Mucosa of descending colon (tissue), 3 donors: Measurements from ENCODE around the gene ARHGEF3. TPM values are rescaled to one million over a fixed set of nuclear protein-coding genes. Genes with fewer than 3 reads are reported as not detected.
A peak's percentile ranks its signal among the peaks of the same experiment; 100 is the strongest.

Source experiments
- ATAC-seq: fragments of 200-7000 bp; cut with Tn5 transposase; one replicate; pipeline ENCODE4 v1.9.1; 2020; ENCODE audit warnings: mild to moderate bottlenecking, moderate library complexity
- DNase-seq, 3 donors: peaks; one replicate each; pipeline ENCODE4 v3.0.0-alpha.2; 2020
- H3K36me3 ChIP-seq: fragments of 200-600 bp; one replicate; pipeline ENCODE4 v1.8.0; 2021; ENCODE audit warnings: low read depth, mild to moderate bottlenecking
- H3K4me1 ChIP-seq: fragments of 200-600 bp; one replicate; pipeline ENCODE4 v1.8.0; 2021; ENCODE audit warnings: low read depth, mild to moderate bottlenecking
- H3K4me3 ChIP-seq: fragments of 200-600 bp; one replicate; pipeline ENCODE4 v1.8.0; 2021; ENCODE audit warnings: mild to moderate bottlenecking
- H3K9me3 ChIP-seq: fragments of 200-600 bp; one replicate; pipeline ENCODE4 v1.8.0; 2021; ENCODE audit warnings: mild to moderate bottlenecking
- intact Hi-C, 2 donors: fragments of 100-400 bp; cut with DNase I in 1 of 2; cut with micrococcal nuclease in 1 of 2; formaldehyde crosslinking; loops; one replicate each; pipeline versions ENCODE4 v1.11.0 to v1.11.1; 2022; cut with DNase I, micrococcal nuclease
- long read RNA-seq, 2 donors: library from polyadenylated mRNA; unstranded; transcript quantifications; one replicate each; pipeline ENCODE4 v2.0.0, GENCODE V29; 2019 to 2021
- total RNA-seq, 3 donors: library from RNA; stranded (reverse); fragmentation: NEBNext Ultra II Directional in 2 of 3; extraction: Animal tissue kit (Norgen Biotek cat#: 25700) in 2 of 3; gene quantifications; one replicate each; pipeline versions ENCODE4 v1.2.1 to v1.2.4, GENCODE V29; 2021 to 2023
- TF ChIP-seq, protein P1 (sequence below): fragments of 200-600 bp; IDR thresholded peaks from one replicate; pipeline ENCODE4 v1.8.0; 2022; ENCODE audit warnings: antibody characterized with exemption, mild to moderate bottlenecking
- donor health status: DM: no; HTN: no; CAD: no; lungs with moderate emphysema.
- donor health status: DM: no; HTN: no; CAD: no.
- donor health status: DM: no; HTN: yes; CAD: no.

The ARHGEF3 gene
- 10 to 100 TPM; 10.1 to 34.5 (median 15.5) TPM for total RNA-seq
- long read RNA-seq, donor 1, transcript ARHGEF3-202 (13 exons, 3,639 nt): major isoform, 5 of 21 reads
- long read RNA-seq, donor 1, partial matches to known transcripts: 8 of 21 reads
- long read RNA-seq, donor 1, other reads (novel, unspliced or antisense): 7 of 21 reads
- long read RNA-seq, donor 2, partial matches to known transcripts: 1 of 4 reads
- long read RNA-seq, donor 2, other reads (novel, unspliced or antisense): 0 of 4 reads

DNA sequence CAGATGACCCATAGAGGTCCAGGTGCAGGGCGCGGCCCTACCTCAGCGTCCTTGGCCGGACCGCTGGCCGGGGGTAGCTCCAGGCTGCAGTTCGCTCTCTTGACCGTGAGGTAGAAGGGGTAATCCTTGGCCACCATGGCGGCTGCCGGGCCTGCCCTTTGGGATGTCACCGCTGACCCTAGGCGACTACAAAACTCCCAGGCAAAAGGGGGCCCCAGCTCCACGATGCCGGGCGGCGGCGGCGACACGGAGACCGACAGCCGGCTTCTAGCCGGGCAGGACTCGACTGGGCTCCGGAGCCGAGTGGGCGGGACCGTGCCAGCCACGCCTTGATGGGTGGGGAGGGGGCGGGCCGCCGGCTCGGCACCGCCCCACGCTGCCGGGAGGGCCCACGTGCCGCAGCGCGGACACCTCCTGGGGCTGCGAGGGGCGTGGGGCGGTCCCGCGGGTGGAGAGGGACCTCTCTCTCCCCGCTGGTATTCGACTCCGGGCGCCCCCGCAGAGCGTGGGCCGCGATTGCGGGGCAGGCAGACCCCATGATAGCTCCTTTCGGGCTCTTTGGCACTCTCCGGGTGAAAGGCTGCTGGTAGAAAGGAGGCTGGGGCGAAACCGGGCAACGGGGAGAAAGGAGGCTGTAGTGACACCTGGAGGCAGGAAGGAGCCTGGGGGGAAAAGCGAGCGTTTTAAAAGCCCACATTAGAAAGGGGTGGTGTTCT, at the start of gene ARHGEF3:
ARHGEF3 (minus strand) TSS at position 288 of the 716 bp plus-strand sequence; CDS start at position 137, 151 bp downstream.
- Histone ChIP-seq H3K4me1 (peaks cover 14% of the 10 kb centered on the region), H3K9me3 (no peaks in the 10 kb centered on the region), H3K4me3 (peak within 1 kb of the TSS; percentile 28), H3K36me3 (no peaks in the 10 kb centered on the region)
- TF ChIP-seq, protein P1, sequence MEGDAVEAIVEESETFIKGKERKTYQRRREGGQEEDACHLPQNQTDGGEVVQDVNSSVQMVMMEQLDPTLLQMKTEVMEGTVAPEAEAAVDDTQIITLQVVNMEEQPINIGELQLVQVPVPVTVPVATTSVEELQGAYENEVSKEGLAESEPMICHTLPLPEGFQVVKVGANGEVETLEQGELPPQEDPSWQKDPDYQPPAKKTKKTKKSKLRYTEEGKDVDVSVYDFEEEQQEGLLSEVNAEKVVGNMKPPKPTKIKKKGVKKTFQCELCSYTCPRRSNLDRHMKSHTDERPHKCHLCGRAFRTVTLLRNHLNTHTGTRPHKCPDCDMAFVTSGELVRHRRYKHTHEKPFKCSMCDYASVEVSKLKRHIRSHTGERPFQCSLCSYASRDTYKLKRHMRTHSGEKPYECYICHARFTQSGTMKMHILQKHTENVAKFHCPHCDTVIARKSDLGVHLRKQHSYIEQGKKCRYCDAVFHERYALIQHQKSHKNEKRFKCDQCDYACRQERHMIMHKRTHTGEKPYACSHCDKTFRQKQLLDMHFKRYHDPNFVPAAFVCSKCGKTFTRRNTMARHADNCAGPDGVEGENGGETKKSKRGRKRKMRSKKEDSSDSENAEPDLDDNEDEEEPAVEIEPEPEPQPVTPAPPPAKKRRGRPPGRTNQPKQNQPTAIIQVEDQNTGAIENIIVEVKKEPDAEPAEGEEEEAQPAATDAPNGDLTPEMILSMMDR: peak; percentile 31
- intact Hi-C loops: loop anchor here (10.0 kb wide), 1 partner anchor 183 kb away; no protein-coding TSS in a partner anchor
- peak; percentile 87 to 94 (median 91) for DNase-seq
- ATAC-seq: peak; percentile 96

DNA sequence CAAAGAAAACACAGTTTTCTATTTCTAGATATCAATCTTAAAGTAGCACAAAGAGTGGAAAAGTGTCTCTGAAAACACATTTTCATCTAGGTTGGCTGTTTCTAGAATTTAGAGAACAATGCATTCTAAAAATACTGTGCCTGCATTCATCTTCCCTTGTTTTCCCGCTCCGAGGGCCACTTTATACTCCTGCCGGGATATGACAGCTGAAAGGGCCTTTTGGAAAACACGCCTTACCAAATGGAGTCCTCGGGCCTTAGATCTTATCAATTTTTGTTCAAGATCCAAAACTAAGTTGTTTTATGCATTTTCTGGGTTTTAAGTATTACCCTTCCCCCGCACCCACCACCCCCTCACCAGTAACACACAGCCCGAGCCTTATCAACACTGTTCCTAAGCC, 47.9 kb upstream of the ARHGEF3 start:
- H3K9me3 ChIP-seq: no peaks in the 10 kb centered on the region
- H3K36me3 ChIP-seq: no peaks in the 10 kb centered on the region
- DNase-seq (no peak), ATAC-seq (no peak)
- TF ChIP-seq, protein P1: no peak
- intact Hi-C loops: no loop called here
- H3K4me1 ChIP-seq: no peaks in the 10 kb centered on the region
- no peak overlapping the region for H3K4me3 ChIP-seq

DNA sequence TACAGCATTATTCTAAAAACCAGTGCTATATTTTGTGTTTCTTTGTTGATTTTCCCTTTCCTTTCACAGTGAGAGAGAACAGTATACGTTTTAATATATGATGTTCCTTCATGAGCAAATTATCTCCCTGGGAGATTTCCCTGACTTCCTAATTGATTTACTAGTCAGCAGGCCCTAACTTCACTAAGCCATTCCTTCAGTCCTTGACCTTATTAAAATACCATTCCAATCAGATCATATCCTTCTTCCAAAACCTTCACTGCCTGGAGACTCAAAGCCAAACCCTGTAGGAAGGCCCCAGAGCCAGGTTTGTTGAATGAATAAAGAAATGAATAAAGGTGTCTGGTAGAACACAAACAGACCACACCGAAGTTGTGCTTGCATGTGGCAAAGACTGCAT, 43.8 kb upstream of the ARHGEF3 start:
- ATAC-seq (no peak), DNase-seq (no peak)
- no peak overlapping the region for H3K4me3 ChIP-seq
- no peaks in the 10 kb centered on the region for H3K9me3 ChIP-seq
- no peaks in the 10 kb centered on the region for H3K4me1 ChIP-seq
- intact Hi-C loops: no loop called here
- TF ChIP-seq, protein P1: no peak
- H3K36me3 ChIP-seq: no peaks in the 10 kb centered on the region

- intact Hi-C loops: no loop called here
- DNase-seq (no peak), ATAC-seq (no peak)
- H3K4me1 ChIP-seq: no peaks in the 10 kb centered on the region
- H3K9me3 ChIP-seq: no peaks in the 10 kb centered on the region
- TF ChIP-seq, protein P1: no peak
- H3K4me3 ChIP-seq: no peak overlapping the region
- no peaks in the 10 kb centered on the region for H3K36me3 ChIP-seq
These were observed 42.8 kb upstream of the ARHGEF3 start for GRCh38 chr3:56844536-56844935.

GRCh38 chr3:56839784-56840715, 38.3 kb upstream of the ARHGEF3 start:
- Histone ChIP-seq H3K9me3 (no peaks in the 10 kb centered on the region), H3K4me3 (no peak overlapping the region), H3K36me3 (no peaks in the 10 kb centered on the region), H3K4me1 (no peaks in the 10 kb centered on the region)
- intact Hi-C loops: no loop called here
- TF ChIP-seq, protein P1: no peak
- ATAC-seq: no peak
- DNase-seq: no peak
